ENCODE results near the gene DIP2C.

Gene DIP2C

GRCh38 chr10:571166-571565, 118.3 kb downstream of the DIP2C start:
- Mint-ChIP-seq H3K9me3 (peaks cover 4% of the 10 kb centered on the region), H3K4me3 (no peak overlapping the region), H3K27ac (no peak overlapping the region), H3K4me1 (no peaks in the 10 kb centered on the region), H3K36me3 (no peaks in the 10 kb centered on the region)
- ATAC-seq: no peak
- DNase-seq (ENCODE audit: low spot score in 2 of 2): no peak

GRCh38 chr10:570628-571163, 118.8 kb downstream of the DIP2C start:
- Mint-ChIP-seq H3K36me3 (no peaks in the 10 kb centered on the region), H3K4me1 (no peaks in the 10 kb centered on the region), H3K27ac (no peak overlapping the region), H3K9me3 (peaks cover 4% of the 10 kb centered on the region), H3K4me3 (no peak overlapping the region)
- ATAC-seq (no peak), DNase-seq (ENCODE audit: low spot score in 2 of 2) (no peak)

DNA sequence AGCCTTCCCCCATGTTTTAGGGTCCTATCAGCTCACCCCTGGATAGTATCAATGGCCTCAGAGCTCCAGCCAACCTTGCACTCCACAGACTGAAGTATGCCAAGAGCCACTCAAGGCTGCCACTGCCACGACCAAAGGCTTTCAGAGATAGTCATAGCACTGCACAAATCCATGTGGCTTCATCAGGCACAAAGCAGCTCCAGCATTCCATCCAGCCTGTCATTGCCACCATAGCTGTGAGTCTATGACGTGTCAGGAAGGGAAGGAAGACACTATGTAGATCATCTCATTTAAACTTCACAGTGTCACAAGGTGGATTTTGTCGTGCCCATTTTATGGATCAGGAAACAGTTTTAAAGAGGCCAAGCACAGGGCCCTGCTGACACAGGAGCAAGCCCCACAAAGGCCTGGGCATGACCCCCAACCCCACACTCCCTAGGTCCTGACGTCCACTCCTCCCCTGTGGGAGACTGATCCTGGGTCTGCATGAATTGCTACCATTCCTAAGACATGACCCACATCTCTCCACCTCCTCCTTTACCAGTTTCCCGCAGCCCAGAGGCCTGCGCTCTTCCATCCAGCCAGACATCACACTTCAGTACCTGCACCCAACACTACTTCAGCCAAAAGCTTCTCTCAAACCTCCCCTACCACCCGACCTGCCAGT, 119.4 kb downstream of the DIP2C start:
- no peak for DNase-seq (ENCODE audit: low spot score in 2 of 2)
- H3K4me3 Mint-ChIP-seq: no peak overlapping the region
- H3K4me1 Mint-ChIP-seq: no peaks in the 10 kb centered on the region
- peaks cover 4% of the 10 kb centered on the region for H3K9me3 Mint-ChIP-seq
- H3K36me3 Mint-ChIP-seq: no peaks in the 10 kb centered on the region
- no peak overlapping the region for H3K27ac Mint-ChIP-seq
- ATAC-seq: no peak

- DNase-seq (ENCODE audit: low spot score in 2 of 2): no peak
- Mint-ChIP-seq H3K36me3 (no peaks in the 10 kb centered on the region), H3K4me1 (no peaks in the 10 kb centered on the region), H3K27ac (no peak overlapping the region), H3K9me3 (peaks cover 8% of the 10 kb centered on the region), H3K4me3 (no peak overlapping the region)
- ATAC-seq: no peak
Observed at GRCh38 chr10:568848-569247, 120.6 kb downstream of the DIP2C start.

DNA sequence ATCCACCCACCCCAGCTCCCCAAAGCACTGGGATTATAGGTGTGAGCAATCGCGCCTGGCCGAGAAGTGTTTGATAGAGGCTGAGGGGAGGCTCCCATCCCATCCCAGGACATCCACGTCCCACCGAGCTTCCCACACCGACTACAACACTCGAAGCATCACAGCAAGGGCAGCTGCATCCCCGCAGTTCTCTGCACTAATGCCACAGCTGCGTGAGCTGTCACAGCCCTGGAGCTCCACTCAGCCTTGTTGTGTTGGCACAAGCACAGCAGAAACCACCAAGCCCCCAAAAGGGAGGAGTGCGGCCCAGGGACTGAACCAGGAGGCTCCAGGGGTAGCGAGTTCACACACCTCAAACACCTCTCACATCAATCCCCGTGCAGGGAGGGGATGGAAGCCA, 121.6 kb downstream of the DIP2C start:
- H3K4me3 Mint-ChIP-seq: no peak overlapping the region
- peaks cover 8% of the 10 kb centered on the region for H3K9me3 Mint-ChIP-seq
- no peaks in the 10 kb centered on the region for H3K36me3 Mint-ChIP-seq
- H3K4me1 Mint-ChIP-seq: no peaks in the 10 kb centered on the region
- no peak overlapping the region for H3K27ac Mint-ChIP-seq
- ATAC-seq (no peak), DNase-seq (ENCODE audit: low spot score in 2 of 2) (no peak)

- Mint-ChIP-seq H3K4me3 (no peak overlapping the region), H3K4me1 (no peaks in the 10 kb centered on the region), H3K27ac (no peak overlapping the region), H3K9me3 (peaks cover 8% of the 10 kb centered on the region), H3K36me3 (no peaks in the 10 kb centered on the region)
- no peak for ATAC-seq
- DNase-seq (ENCODE audit: low spot score in 2 of 2): no peak
Observed at GRCh38 chr10:566241-566885, 123.1 kb downstream of the DIP2C start.

DNA sequence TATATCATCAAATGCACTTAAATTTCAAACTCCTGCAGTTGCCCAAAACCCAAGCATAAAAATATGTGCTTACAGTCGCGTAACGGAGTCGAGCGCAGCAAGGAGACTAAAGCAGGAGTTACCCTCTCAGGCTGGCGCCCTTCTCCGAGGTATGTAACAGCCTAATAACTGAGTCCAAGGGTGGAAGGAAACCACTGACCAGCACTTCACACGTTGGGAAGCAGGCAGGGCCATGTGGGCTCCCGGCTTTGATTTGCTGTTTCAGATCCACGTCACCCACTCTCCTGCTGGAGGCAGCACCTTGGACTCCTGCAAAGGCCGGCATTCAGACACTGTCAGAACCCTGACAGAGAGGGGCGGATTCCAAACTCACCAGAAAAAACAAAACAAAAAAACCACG, 123.8 kb downstream of the DIP2C start:
- Mint-ChIP-seq H3K4me3 (no peak overlapping the region), H3K9me3 (peaks cover 8% of the 10 kb centered on the region), H3K36me3 (no peaks in the 10 kb centered on the region), H3K4me1 (no peaks in the 10 kb centered on the region), H3K27ac (no peak overlapping the region)
- no peak for DNase-seq (ENCODE audit: low spot score in 2 of 2)
- no peak for ATAC-seq

DNA sequence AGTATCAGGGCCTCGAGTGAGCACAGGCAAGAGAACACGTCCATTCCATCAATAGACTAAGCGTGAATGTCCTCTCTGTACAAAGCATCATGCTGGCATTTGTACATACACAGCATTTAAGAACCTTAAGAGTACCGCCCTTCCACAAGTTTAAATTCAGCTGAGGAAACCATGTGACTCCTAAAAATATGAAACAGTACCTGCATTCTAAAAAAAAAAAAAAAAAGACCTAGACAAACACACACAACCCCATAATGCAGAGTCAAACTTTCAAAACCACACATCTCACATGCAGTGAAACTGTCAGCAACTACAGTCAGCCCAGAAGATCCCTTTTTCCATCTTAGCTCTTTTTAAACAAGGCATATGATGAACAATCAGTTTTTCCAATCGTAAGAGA, 124.3 kb downstream of the DIP2C start:
- peaks cover 3% of the 10 kb centered on the region for H3K9me3 Mint-ChIP-seq
- ATAC-seq (no peak), DNase-seq (ENCODE audit: low spot score in 2 of 2) (no peak)
- H3K36me3 Mint-ChIP-seq: no peaks in the 10 kb centered on the region
- H3K4me1 Mint-ChIP-seq: no peaks in the 10 kb centered on the region
- H3K27ac Mint-ChIP-seq: no peak overlapping the region
- no peak overlapping the region for H3K4me3 Mint-ChIP-seq

DNA sequence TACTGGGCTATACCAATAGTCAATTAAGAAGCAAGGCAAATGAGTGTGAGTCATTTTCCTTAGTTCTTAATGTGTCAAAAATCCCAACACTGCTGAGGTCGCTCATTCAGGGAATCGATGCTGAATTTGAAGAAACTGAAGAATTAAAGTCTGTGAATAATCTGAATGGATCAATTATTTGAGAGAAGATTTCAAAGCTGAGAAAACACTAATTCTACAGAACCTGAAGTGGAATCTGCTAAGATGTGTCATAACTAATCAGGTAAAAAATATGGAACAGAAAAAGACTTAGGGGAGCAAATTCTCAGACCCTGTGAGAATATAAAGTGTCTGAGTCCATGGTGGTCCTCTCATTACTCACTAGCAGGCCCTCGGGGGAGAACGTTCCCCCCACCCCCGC, 125.6 kb downstream of the DIP2C start:
- Mint-ChIP-seq H3K36me3 (no peaks in the 10 kb centered on the region), H3K27ac (no peak overlapping the region), H3K4me3 (no peak overlapping the region), H3K4me1 (no peaks in the 10 kb centered on the region), H3K9me3 (peaks cover 3% of the 10 kb centered on the region)
- no peak for DNase-seq (ENCODE audit: low spot score in 2 of 2)
- no peak for ATAC-seq

DNA sequence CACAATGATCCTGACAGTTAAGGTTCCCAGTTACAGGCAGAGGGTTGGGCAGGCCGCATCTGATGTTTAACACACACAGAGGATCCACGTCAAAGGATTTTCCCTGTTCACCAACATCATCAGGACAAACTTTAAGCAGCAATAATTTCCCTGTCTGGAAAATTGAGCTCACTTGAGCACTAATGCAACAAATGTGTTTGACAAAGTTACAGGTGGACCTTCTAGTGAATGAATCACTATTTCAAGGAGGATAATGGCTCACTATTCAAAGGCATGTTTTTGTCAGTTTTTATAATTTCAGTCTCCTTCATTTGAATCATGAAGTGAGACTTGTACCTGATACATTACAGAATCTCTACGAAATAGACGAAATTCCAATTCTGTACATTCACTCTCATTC, 127.3 kb downstream of the DIP2C start:
- ATAC-seq (no peak), DNase-seq (ENCODE audit: low spot score in 2 of 2) (no peak)
- Mint-ChIP-seq H3K4me1 (no peaks in the 10 kb centered on the region), H3K4me3 (no peak overlapping the region), H3K36me3 (no peaks in the 10 kb centered on the region), H3K27ac (no peak overlapping the region), H3K9me3 (peaks cover 3% of the 10 kb centered on the region)

DNA sequence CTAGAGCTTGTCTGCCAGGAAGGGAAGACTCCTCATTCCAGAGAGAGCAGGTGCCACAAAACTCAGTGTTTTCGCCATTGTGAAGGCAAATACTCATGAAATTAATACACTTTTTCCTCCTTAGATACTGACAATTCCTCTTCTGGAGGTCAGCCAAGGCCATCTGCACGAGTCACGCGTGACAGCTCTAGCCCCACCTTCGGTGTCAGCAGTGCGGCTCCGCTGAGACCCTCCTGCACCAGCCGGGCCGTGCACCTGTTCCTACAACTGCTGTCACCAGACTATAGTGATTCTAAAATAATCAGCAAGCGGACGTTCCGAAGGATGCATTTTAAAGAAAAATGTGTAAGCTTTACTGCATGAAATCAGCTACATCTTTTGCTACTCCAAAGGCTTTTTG, 127.7 kb downstream of the DIP2C start:
- H3K4me1 Mint-ChIP-seq: peaks cover 2% of the 10 kb centered on the region
- peaks cover 3% of the 10 kb centered on the region for H3K9me3 Mint-ChIP-seq
- no peak for ATAC-seq
- DNase-seq (ENCODE audit: low spot score in 2 of 2): no peak
- H3K36me3 Mint-ChIP-seq: no peaks in the 10 kb centered on the region
- H3K27ac Mint-ChIP-seq: no peak overlapping the region
- no peak overlapping the region for H3K4me3 Mint-ChIP-seq

- H3K4me3 Mint-ChIP-seq: no peak overlapping the region
- ATAC-seq: no peak
- H3K4me1 Mint-ChIP-seq: peaks cover 7% of the 10 kb centered on the region
- no peaks in the 10 kb centered on the region for H3K36me3 Mint-ChIP-seq
- H3K9me3 Mint-ChIP-seq: peaks cover 3% of the 10 kb centered on the region
- no peak overlapping the region for H3K27ac Mint-ChIP-seq
- no peak for DNase-seq (ENCODE audit: low spot score in 2 of 2)
Observed at GRCh38 chr10:560314-560992, 129.0 kb downstream of the DIP2C start.

DNA sequence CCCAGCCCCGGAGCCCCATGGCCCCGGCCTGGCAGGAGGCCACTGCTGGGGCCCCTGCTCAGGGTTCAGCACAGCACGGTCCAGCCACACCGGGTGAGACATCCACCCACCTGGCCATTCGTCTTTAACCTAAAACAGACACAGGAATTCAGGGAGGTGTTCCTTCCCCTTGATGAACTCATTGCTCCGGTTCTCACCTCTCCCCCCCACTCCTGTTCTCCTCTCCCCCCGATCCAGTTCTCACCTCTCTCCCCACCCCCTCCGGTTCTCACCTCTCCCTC, 129.8 kb downstream of the DIP2C start:
- Mint-ChIP-seq H3K4me1 (peaks cover 7% of the 10 kb centered on the region), H3K27ac (no peak overlapping the region), H3K4me3 (no peak overlapping the region), H3K36me3 (no peaks in the 10 kb centered on the region), H3K9me3 (peaks cover 3% of the 10 kb centered on the region)
- no peak for ATAC-seq
- no peak for DNase-seq (ENCODE audit: low spot score in 2 of 2)

GRCh38 chr10:558891-559766, 130.3 kb downstream of the DIP2C start:
- Mint-ChIP-seq H3K4me1 (peaks cover 7% of the 10 kb centered on the region), H3K27ac (no peak overlapping the region), H3K4me3 (no peak overlapping the region), H3K36me3 (no peaks in the 10 kb centered on the region), H3K9me3 (peaks cover under 1% of the 10 kb centered on the region)
- ATAC-seq (no peak), DNase-seq (ENCODE audit: low spot score in 2 of 2) (no peak)

DNA sequence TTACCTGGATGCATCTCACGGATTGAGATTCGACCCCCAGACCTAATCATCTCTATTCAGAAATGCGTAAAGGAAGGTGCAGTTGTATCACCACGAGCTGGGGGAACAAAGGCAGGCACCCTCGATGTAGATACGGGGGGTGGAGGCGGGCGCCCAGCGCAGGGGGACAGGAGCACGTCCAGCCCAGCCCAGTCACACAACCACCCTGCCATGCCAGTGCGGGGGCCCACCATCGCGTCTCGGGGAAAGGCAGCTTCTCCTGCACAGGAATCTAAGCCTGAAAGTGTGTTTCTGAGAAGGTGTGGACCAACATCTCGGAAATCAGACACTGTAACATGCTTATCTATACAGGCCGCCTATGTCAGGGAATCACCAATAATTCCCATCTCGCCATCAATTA, 131.1 kb downstream of the DIP2C start:
- Mint-ChIP-seq H3K4me1 (peaks cover 7% of the 10 kb centered on the region), H3K27ac (no peak overlapping the region), H3K4me3 (no peak overlapping the region), H3K36me3 (no peaks in the 10 kb centered on the region), H3K9me3 (no peaks in the 10 kb centered on the region)
- DNase-seq (ENCODE audit: low spot score in 2 of 2) (no peak), ATAC-seq (no peak)

All from stimulated activated effector memory CD8-positive, alpha-beta T cell treated with anti-CD3 and anti-CD28 coated beads, Interleukin-12 subunit alpha, Interleukin-12 subunit beta, amount 100 ng/mL, for 72 hours (primary cell).